A549 treated with ZK216348 at 1 μM for 4 hours (cell line): ENCODE measurements around the gene FCRLB. TPM values are rescaled to one million over a fixed set of nuclear protein-coding genes. Genes with fewer than 3 reads are reported as not detected.

Source experiments
- total RNA-seq: library from RNA; stranded (reverse); fragments of 200-300 nt; extraction: Qiagen RNA extraction; gene quantifications from 5 replicates; pipeline ENCODE4 v1.2.3, GENCODE V29; 2022; ENCODE audit warnings: low read depth

FCRLB gene
- total RNA-seq, result 1.1 to 2.0 TPM (median 1.8 TPM) in 5 replicates

DNA sequence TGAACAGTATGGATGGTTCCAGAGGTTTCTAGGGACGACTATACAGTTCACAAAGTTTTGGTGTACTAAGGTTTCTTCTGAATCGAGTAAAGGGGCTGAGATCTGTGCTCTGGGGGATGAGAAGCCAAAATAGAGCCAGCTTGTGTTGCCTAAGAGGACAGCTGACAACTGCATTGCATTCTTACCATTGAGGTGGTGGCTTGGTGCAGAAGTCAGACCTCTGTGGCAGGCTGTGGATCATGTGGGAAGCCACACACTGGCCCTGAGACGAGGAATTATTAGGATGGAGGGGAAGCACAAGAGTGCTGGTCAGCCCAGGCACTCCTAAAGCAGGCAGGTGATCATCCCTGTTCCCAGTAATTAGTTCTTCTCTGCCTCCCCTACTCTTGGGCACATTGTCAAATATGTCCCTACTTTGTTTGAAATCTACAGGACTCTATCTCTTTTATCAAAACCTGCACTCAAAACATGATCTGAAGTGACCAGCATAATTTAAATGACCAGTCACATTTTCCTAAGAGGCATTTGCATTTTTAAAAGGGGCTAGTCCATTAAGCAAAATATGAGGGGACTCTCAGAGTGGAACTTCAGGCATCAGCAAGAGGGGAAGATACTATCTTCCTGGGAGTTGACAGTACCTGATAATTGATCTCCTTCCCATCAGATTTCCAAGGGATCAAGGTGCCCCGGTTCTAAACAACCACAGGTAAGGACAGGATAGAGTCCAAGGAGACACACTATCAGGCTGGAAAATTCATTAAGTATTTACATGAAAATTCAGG lies at the start of gene FCRLB:
FCRLB (plus strand) TSS at position 589 of the 782 bp plus-strand sequence. CDS start 1,129 bp downstream, outside the sequence.

GRCh38 chr1:161706482-161707347 lies 14.6 kb upstream of the FCRLB start, which contains the start of gene FCRLA:
TSS of gene FCRLA (plus strand) at chr1:161707229. CDS start at chr1:161707265, 36 bp downstream.

GRCh38 chr1:161749509-161750407 lies 28.4 kb downstream of the FCRLB start, which contains the start of gene DUSP12:
TSS of gene DUSP12 (plus strand) at chr1:161749786. CDS start at chr1:161749802, 16 bp downstream.

GRCh38 chr1:161766102-161766981 lies 45.0 kb downstream of the FCRLB start, which contains the start of gene ATF6:
TSS of gene ATF6 (plus strand) at chr1:161766320. CDS start at chr1:161766361, 41 bp downstream.

Other genes starting within 250 kb of the FCRLB start
- not detected in 5 replicates for gene FCGR2A, start 216.1 kb upstream of the FCRLB start, total RNA-seq
- 1.1 to 10.4 TPM (median 2.8 TPM) in 5 replicates for gene HSPA6, start 197.0 kb upstream of the FCRLB start, total RNA-seq
- not detected in 5 replicates for gene FCGR3A, start 171.7 kb upstream of the FCRLB start, total RNA-seq
- not detected in 5 replicates for gene FCGR3B, start 90.4 kb upstream of the FCRLB start, total RNA-seq
- not detected in 5 replicates for gene FCGR2B, start 58.4 kb upstream of the FCRLB start, total RNA-seq
- gene FCRLA, start 14.3 kb upstream of the FCRLB start, total RNA-seq, result not detected in 5 replicates
- 42.9 to 57.7 TPM (median 45.6 TPM) in 5 replicates for gene DUSP12, start 28.2 kb downstream of the FCRLB start, total RNA-seq
- gene ATF6, start 44.8 kb downstream of the FCRLB start, total RNA-seq, result 11.1 to 17.5 TPM (median 13.1 TPM) in 5 replicates